Activated T-cell treated with anti-CD3 and anti-CD28 coated beads, Interleukin-2, amount 50 U/mL, for 1 hour (primary cell): ENCODE measurements around the gene DYNC2LI1.
"Not testable (repeated sequence)": the region's sequence is repeated elsewhere in the genome, so short reads cannot be mapped to it uniquely, and the experiment has no call there.

ENCODE experiments used
- DNase-seq: peaks from one replicate; pipeline ENCODE4 v3.0.0-alpha.2; 2020

Gene DYNC2LI1

DNA sequence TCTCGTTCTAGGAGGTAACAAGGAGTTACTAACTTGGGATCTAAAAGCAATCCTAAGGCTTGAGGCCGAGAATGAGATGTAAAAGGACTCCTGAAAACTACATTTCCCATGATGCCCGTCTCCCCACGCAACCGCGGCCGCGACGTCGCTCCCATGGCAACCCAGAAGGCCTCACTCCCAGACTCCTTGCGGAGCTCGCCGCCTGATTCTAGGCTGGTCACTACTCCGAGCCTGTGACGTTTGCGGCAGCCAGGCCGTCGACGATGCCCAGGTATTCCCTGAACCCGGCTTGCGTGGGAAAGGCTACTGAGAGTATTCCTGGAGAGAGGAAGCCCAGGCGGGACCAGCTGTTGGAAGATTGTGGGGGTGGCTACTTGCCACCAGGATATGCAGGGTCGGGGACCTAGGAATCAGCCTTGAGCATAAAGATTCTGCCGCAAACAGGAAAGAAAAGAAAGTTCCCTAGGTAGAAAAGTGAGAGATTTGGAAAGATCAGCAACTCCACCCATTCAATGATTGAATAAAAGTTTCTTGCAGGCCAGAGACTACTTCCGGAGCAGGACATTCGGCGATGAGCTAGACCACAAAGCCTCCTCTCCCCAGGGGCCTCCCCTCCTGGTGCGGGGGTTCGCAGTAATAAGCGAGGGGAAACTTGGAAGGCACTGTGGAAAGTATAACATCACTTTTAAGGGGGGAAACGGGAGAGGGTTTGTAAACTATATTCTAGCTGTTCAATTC, at the start of gene DYNC2LI1:
Gene DYNC2LI1, plus strand, starts transcription at position 164 of the 738 bp plus-strand sequence. Its CDS starts 100 bp downstream, at position 264.
- DNase-seq, result peak; percentile 74

DNA sequence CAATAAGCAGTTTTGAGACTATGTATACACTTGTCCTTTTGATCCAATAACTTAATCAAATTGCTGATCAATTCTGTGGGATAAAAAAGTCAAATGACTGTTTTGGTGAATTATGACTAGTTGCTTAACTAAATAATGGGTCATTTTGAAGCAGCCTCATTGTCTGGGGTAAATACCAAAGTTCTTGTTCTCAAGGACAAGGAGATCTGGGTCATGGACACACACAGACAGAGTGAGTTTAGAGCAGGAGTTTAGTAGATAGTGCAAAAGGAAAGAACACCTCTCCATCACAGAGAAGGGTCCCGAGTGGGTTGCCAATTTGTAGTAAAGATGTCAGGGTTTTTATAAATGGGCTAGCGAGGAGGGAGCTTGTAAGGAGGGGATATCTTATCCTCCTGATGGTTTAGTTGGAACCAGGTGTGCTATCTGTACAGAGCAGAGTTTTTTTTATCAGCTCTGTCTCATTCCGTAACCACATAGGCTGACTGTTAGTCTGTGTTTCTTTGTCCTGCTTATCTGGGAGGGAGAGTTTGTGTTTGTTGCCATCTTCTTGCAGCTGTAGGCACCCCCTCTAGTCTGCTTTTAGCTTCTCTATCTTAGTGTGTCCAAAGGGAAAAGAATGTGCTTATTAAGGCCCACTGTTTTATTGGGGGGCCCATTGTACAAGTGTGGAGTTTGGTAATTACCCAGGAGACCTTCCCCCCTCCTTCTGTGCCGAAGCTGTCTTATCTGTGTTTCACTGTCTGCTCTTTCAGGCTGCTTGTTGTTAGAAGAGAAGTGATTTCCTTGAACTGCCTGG, 48.9 kb upstream of the DYNC2LI1 start:
- DNase-seq, result no peak

DNA sequence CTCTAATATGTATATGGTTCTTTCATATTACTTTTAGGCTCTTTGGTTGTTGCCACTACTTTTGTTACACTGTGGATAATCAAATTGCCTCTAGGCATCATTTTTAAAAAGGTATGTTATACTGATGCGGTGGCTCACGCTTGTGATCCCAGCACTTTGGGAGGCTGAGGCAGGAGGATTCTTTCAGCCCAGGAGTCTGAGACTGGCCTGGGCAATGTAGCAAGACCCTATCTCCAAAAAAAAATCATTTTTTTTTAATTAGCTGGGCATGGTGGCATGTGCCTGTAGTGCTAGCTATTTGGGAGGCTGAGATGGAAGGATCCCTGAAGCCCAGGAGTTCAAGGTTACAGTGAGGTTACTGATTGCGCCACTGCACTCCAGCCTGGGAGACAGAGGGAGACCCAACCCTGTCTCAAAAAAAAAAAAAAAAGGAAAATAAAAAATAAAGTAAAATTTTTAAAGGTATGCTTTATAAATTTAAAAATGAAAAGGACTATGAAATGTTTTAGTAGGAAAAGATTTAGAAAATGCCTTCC, 48.1 kb upstream of the DYNC2LI1 start:
- no peak for DNase-seq

DNA sequence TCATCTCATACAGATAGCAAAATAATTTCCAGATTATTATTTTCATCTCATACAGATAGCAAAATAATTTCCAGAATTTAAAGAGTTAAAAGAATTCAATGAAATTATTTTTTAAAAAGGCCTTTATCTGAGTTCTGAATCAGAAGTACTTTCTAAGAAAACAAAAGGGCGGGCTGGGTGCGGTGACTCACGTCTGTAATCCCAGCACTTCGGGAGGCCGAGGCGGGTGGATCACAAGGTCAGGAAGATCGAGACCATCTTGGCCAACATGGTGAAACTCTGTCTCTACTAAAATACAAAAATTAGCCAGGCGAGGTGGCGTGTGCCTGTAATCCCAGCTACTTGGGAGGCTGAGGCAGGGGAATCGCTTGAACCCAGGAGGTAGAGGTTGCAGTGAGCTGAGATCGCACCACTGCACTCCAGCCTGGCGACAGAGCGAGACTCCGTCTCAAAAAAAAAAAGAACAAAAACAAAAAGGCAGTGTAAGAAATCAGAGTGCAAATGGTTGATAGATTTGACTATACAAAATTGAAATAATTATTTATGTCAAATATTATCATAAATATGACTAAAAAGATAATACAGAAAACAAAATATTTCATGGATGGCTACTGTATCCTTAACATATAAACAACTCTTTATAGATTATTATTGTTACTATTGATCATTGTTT, 46.7 kb upstream of the DYNC2LI1 start:
- DNase-seq, result not testable (repeated sequence)

DNA sequence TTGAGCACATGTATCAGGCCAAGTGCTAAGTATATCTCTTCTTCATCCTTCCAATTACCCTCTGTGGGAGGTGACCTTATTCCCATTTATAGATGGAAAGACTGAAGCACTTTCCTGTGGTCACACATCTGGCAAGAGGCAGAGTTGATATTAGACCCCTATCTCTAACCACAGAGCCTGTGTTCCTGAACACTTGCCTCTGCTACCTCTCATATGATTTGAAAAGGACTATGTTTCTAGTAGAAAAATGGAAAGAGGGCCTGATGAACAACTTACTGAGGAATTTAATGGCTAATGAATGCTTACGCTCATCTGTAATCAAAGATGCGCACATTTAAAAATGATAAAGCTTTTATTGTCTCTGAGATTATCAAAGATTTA, 46.2 kb upstream of the DYNC2LI1 start:
- no peak for DNase-seq

DNA sequence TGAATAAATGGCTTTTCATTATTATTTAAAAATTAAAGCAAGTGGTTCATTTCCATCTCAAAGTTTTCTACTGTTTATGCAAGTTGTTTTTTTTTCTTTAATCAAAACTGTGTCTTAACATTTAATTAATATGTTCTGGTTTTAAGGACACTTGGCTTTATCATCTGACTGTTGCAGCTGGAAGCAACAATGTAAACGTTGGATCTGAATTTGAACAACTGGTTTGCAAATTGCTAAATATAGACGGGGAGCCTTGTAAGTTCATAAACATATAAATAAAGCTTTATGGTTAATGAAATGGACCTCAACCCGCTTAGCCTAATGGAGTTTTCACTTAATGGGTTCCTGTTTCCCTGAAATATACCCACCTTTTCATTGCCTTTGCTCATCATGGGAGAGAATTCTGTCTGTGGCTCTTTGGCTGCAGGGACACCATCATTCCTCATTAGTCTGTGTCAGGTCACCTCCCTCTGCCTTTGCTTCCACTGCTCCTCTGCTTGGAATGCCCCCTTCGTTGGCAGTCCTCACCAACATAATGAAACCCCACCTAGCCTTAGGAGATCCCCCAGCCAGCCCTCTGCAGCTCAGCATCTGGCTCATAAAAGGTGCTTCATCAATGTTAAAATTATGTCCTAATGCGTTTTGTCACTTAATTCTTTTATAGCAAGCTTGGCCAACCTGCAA, 44.2 kb upstream of the DYNC2LI1 start:
- no peak for DNase-seq

DNA sequence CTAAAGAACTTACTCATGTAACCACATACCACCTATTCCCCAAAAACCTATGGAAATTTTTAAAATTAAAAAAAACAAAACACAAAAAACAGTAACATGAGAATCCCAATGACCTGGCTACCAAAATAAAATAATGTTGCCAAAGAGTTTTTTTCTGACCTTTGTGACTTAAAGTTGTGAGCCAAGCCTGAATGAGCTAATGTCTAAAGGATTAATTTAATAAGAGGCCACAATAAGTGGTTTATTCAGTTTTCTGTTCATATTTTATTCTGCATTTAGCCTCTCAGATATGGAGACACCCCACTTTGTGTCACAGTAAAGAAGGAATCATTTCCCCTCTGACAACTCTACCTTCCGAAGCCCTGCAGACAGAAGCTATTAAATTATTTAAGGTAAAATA, 42.6 kb upstream of the DYNC2LI1 start:
- no peak for DNase-seq

DNA sequence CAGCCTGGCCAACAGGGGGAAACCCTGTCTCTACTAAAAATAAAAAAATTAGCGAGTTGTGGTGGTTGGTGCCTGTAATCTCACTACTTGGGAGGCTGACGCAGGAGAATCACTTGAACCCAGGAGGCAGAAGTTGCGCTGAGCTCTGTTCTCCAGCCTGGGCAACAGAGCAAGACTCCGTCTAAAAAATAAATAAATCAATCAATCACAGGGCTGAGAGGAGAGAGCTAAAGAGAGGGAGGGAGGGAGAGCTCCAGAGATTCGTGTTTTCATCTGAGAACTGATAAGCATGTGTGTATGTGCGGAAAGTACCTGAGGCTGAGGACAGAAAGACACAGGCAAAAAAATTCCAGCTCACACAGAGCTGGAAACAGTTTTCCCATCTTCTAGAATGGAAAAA, 37.2 kb upstream of the DYNC2LI1 start:
- DNase-seq, result no peak

DNA sequence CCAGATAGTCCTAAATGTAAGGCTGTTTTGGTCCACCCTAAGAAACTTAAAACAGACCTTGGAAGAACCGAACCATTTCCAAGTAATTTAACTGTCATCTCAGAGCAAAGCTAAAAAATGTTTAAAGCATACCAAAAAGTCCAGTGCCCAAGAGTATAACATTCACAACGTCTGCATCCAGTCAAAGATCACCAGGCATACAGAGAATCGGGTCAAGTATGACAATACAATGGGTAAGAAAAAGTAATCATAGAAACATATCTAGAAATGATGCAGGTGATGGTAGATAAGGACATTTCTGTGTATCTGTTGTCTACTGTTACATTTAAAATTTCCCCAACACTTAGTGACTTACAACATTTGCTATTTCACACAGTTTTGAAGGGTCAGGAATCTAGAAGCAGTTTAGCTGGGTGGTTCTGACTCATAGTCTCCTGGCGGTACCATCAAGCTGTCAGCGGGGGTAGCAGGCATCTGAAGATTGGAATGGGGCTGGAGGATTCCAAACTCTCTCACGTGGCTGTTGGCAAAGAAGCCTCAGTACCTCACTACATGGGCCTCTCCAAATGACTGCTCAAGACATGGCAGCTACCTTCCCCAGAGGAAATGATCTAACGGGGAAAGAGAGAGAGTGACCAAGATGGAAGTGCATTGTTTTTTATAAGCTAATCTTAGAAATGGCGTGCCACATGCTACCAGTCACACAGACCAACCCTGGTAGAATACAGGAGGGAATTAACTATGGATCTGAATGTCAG, 36.6 kb upstream of the DYNC2LI1 start:
- no peak for DNase-seq

DNA sequence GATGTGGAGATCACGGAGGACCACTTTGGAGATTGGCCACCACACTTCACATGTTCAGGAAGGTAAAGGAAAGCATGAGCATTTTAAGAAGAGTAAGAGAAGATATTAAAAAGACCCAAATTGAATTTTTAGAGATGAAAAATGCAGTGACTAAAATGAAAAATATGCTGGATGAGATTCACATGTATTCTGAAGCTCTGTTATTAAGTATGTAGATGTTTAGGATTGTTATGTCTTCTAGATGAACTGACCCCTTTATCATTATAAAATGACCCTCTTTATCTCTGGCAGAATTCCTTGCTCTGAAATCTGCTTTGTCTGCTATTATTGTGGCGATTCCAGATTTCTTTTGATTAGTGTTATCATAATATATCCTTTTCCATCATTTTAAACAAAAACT, 36.0 kb upstream of the DYNC2LI1 start:
- no peak for DNase-seq

DNA sequence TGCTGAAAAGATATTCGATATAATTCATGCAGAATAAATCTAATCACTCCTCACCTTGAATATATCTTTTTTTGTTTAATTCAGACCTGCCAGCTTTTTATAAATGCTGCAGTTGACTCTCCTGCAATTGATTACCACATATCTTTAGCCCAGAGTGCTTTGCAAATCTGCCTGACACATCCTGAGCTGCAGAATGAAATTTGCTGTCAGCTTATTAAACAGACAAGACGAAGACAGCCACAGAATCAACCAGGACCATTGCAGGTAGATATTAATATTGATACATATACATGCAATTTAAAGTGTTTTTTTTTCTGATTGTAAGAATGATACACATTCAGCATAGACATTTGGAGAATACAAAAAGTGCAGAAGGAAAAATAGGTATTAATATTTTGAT, 35.6 kb upstream of the DYNC2LI1 start:
- no peak for DNase-seq

DNA sequence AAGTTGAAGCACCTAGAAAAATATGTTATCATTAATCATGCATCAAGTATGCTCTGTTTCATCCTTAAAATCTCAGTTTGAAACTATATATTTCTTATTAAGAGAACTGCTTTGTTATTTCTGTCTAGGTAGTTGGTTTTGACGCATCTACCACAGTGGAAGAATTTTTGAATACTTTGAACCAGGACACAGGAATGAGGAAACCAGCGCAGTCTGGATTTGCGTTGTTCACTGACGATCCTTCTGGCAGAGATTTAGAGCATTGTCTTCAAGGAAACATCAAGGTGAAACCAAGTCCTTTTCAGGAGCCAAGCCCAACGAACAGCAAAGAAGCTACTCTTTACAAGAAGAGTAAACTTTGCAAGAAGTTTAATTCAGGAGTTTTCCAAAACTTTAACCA, 30.1 kb upstream of the DYNC2LI1 start:
- DNase-seq, result no peak

DNA sequence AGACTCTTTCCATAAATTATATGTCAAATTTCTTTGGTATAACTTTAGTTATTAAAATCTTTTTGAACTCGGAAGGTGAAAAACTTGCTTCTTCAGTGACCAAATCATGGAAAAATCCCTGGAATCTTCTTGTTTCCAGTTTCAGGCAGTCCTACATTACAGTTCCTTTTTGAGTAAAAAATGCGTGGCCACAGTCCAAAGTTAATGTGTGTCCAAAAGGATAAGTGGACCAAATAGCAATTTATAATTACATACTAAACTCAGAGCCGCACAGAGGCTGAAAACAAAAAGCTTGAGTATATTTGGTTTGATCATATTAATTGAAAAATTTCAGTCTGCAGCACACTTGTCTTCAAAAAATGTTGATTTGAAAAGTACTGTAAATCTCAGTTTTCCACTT, 28.4 kb upstream of the DYNC2LI1 start:
- DNase-seq, result no peak

DNA sequence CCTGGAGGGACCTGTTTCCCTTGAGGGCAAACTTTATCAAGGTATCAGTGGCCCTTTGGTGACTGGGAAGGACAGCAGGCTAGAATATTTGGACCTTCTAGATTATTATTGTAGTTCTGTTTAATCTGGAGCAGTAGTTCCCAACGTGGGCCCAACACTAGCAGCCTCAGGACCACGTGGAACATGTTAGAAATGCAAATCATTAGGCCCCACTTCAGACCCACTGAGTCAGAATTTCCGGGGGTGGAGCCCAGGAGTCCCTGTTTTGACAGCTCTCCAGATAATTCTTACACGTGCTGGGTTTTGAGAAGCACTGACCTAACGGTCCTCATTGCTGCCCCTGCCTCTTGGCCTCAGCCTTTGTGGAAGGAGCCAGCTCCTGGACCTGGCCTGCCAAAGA, 25.5 kb upstream of the DYNC2LI1 start:
- DNase-seq, result no peak

DNA sequence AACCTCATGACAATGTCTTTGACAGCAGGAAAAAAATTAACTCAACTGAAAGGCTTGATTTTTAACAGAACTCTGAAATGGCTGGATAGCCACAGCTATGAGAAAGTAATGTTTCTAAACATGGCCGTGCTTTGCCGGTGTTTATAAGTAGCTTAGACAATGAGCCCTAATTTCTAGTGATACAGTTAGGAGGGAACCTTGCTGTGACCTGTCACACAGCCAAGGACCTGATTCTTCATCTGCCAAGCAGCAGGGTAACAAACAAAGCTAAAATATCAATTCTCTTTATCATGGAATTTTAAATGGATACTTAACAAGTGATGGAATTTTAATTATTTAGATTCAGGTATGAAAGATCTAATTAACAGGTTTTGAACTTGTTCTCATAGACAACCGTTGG, 24.3 kb upstream of the DYNC2LI1 start:
- DNase-seq, result no peak

DNA sequence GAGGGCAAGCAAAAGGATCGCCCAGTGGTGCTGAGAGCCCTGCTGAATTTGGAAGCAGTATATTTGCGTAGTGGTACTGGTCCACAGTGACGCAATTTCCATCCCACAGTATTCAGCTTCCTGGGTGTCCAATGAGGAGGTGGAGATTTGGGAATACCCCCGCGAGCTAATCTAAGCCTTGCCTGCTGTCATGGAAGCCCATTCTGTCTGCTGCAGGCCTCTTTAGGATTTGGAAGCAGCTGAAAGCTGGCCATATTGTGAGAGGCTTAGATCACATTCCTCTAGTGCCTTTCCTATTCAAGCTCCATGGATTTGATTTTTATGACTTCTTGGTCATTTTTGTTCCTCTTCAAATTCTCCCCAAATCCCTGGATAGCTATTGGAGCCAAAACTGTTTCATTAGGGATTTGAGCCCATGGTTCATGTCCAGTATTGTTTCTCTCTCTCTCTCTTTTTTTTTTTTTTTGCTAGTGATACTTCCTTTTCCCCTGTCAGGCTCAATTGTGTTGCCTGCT, 22.3 kb upstream of the DYNC2LI1 start:
- no peak for DNase-seq

DNA sequence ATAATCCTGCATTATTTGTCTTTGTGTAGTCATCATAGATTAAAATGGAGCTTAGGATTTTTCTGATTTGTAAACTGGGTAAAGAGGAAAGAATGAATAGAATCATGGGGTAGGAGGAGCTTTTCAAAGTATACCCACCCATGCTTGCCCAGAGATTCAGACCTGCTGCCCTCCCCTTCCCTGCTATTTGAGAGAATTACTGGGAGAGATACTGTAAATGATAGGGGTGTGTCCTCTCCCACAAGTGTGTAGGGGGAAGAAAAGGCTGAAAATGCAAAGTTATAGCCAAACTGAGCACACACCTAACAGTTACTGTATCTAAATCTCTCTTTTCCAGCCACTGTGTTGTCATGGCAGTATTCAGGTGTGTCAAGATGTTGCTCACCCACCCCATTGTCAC, 21.5 kb upstream of the DYNC2LI1 start:
- DNase-seq, result no peak

DNA sequence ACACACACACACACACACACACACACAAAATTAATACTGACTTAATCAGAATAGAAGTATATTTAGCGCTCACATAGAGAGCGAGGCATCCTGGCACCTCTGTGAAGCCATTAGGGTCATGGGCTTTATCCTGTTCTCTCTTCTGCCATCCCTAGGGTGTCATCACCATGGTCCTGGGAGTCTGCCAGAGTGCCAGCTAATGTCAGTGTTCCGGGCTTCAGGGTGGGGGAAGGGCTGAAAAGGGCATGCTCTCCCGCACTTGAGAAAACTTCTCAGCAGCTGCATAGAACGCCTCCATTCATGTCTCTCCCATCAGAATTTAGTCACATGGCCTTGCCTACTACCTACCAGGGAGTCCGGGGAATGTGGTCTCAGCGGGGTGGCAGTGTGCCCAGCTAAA, 19.7 kb upstream of the DYNC2LI1 start:
- no peak for DNase-seq

DNA sequence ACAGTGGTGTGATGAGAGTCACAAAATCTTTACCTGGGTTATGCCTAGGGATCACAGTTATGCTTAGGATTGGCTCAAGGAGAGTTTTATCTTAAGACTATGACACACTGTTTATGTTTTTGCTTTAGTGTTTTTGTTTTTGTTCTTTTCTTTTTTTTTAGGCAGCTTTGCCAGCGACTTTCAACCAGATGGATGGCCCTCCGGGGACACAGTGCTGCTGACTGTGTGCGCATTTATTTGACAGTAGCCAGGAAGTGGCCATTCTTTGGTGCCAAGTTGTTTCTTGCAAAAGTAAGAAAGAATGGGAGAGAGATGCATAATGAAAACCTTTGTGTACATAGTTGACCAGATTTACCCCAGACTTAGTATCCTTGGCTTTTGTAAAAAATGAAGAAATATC, 15.1 kb upstream of the DYNC2LI1 start:
- no peak for DNase-seq

DNA sequence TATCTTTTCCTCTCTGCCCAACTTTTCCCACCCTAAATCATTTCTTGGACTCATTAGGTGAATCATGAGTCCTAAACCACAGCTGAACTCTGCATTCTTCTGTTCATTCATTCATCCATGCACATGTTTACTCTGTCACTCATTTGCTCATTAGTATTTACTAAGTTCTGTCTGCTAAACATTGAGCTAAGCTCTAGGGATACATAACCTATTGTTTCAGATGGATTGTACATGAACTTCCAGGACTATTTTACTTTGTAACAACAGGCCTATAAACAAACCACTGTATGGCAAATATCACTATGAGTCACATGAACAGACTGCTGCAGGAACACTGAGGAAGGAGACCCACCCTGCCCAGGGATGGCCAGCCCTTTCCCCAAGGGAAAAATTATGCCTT, 14.6 kb upstream of the DYNC2LI1 start:
- DNase-seq, result no peak

DNA sequence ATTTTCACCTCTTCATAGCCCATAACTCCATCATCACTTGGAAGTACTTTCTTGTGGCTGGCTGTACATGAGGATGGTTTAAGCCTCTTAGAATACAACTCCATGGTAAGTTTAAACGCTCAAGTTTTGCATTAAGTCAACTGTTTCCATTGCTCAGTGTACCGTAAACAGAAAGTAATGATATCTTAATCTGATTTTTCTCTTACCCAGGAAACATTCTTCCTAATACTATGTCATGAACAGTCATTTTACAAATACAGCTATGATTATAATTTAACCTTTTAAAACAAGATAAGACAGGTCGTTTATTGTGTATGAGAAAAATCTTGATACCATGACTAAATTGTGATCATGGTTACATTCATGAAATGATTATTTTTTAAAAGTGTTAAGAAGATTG, 11.6 kb upstream of the DYNC2LI1 start:
- DNase-seq, result no peak

DNA sequence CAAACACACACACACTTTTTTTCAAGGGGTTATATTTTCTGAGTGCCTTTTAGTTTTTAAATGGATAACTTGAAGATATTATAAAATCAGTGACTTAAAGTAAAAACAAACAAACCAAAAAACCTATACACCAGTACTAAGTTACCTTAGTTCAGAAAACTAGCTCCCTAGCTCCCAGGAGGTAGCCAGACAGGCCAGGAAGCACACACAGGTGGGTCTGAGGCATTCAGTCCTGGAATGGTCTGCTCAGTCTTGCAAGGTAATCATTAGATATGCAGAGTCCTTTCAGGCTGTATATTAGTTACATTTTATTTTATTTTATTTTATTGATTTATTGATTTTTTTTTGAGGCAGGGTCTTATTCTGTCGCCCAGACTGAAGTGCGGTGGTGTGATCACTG, 10.7 kb upstream of the DYNC2LI1 start:
- no peak for DNase-seq
